ENCODE results near the gene AMPD2.

DNA sequence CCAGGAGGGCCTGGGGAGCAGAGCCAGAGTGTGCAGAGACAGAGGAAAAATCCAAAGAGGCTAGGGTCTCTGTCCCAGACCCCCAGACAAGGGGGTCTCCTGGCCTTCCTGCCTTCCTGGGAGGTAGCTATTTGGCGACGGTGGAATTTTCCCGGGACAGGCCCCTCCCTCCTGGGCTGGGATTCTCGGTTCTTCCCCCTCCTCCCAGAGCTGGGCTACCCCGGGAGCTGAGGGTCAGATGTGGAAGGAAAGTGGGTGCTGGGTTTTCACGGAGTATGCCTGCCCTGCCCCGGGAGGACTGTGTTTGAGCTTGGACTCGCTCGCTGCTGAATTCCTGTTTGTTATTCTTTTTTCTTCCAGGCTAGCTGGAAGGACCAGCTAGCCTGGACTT lies 759 bp downstream of the AMPD2 start:
- TF ChIP-seq, protein P1, sequence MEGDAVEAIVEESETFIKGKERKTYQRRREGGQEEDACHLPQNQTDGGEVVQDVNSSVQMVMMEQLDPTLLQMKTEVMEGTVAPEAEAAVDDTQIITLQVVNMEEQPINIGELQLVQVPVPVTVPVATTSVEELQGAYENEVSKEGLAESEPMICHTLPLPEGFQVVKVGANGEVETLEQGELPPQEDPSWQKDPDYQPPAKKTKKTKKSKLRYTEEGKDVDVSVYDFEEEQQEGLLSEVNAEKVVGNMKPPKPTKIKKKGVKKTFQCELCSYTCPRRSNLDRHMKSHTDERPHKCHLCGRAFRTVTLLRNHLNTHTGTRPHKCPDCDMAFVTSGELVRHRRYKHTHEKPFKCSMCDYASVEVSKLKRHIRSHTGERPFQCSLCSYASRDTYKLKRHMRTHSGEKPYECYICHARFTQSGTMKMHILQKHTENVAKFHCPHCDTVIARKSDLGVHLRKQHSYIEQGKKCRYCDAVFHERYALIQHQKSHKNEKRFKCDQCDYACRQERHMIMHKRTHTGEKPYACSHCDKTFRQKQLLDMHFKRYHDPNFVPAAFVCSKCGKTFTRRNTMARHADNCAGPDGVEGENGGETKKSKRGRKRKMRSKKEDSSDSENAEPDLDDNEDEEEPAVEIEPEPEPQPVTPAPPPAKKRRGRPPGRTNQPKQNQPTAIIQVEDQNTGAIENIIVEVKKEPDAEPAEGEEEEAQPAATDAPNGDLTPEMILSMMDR (IDR thresholded peaks at IDR 0.05; ENCODE audit: low read depth, low read length, poor library complexity, severe bottlenecking): no peak
- no peak for TF ChIP-seq EZH2phosphoT487 (IDR thresholded peaks at IDR 0.05; ENCODE audit: borderline replicate concordance, low read length)

All from DOHH2 (cell line).